Endothelial cell of umbilical vein (primary cell): Measurements from ENCODE around the gene TMEM108.

ENCODE experiments used
- EZH2 ChIP-seq: IDR thresholded peaks from 2 replicates; pipeline ENCODE4 v1.6.1; 2012; ENCODE audit warnings: borderline replicate concordance, low read depth, mild to moderate bottlenecking, moderate library complexity, low read length, inconsistent platforms; ENCODE audit not compliant: severe bottlenecking
- FOS ChIP-seq: IDR thresholded peaks from 2 replicates; pipeline ENCODE4 v1.6.1; 2011; ENCODE audit warnings: mild to moderate bottlenecking, low read length, moderate library complexity, borderline replicate concordance; ENCODE audit not compliant: insufficient read depth
- JUN ChIP-seq: IDR thresholded peaks from 2 replicates; pipeline ENCODE4 v1.6.1; 2011; ENCODE audit warnings: borderline replicate concordance, low read depth; ENCODE audit not compliant: insufficient read length, insufficient read depth
- MYC ChIP-seq: IDR thresholded peaks from one replicate; pipeline ENCODE4 v1.6.1; 2011; ENCODE audit warnings: mild to moderate bottlenecking, low read depth, low read length
- POLR2A ChIP-seq: IDR thresholded peaks from 2 replicates; pipeline ENCODE4 v1.6.1; 2012; ENCODE audit warnings: low read depth, mild to moderate bottlenecking, control low read depth, low read length
- POLR2AphosphoS5 ChIP-seq: IDR thresholded peaks from 2 replicates; pipeline ENCODE4 v1.6.1; 2012; ENCODE audit warnings: low read depth, mild to moderate bottlenecking, control low read depth, low read length, moderate library complexity; ENCODE audit not compliant: insufficient read depth
- TF ChIP-seq, protein P1 (sequence below), 2 donors: IDR thresholded peaks; 1 replicate in 1 of 2; 2 replicates in 1 of 2; pipeline ENCODE4 v1.5.1; 2011; ENCODE audit warnings: low read length in 2 of 2, mild to moderate bottlenecking in 2 of 2, moderate library complexity in 2 of 2, control low read depth in 1 of 2, inconsistent platforms in 1 of 2, low read depth in 1 of 2; ENCODE audit not compliant: insufficient read depth in 1 of 2; ENCODE audit errors: extremely low read depth in 1 of 2
- TF ChIP-seq, protein P2 (sequence below): IDR thresholded peaks from 2 replicates; pipeline ENCODE4 v1.6.1; 2011; ENCODE audit not compliant: insufficient read depth, insufficient read length

- TF ChIP-seq, protein P1, sequence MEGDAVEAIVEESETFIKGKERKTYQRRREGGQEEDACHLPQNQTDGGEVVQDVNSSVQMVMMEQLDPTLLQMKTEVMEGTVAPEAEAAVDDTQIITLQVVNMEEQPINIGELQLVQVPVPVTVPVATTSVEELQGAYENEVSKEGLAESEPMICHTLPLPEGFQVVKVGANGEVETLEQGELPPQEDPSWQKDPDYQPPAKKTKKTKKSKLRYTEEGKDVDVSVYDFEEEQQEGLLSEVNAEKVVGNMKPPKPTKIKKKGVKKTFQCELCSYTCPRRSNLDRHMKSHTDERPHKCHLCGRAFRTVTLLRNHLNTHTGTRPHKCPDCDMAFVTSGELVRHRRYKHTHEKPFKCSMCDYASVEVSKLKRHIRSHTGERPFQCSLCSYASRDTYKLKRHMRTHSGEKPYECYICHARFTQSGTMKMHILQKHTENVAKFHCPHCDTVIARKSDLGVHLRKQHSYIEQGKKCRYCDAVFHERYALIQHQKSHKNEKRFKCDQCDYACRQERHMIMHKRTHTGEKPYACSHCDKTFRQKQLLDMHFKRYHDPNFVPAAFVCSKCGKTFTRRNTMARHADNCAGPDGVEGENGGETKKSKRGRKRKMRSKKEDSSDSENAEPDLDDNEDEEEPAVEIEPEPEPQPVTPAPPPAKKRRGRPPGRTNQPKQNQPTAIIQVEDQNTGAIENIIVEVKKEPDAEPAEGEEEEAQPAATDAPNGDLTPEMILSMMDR (IDR thresholded peaks at IDR 0.05; ENCODE audit: extremely low read depth in 1 of 2, insufficient read depth in 1 of 2, low read depth in 1 of 2, low read length in 2 of 2), result no peak
- TF ChIP-seq EZH2 (no peak), POLR2A (no peak), POLR2AphosphoS5 (no peak), JUN (no peak), FOS (no peak), MYC (no peak)
- TF ChIP-seq, protein P2, sequence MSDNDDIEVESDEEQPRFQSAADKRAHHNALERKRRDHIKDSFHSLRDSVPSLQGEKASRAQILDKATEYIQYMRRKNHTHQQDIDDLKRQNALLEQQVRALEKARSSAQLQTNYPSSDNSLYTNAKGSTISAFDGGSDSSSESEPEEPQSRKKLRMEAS, result no peak
Observed at GRCh38 chr3:133441867-133442270, 403.7 kb downstream of the TMEM108 start.
